ENCODE data around the gene SULT1A2.
"Not testable (repeated sequence)": the region's sequence is repeated elsewhere in the genome, so short reads cannot be mapped to it uniquely, and the experiment has no call there.

The SULT1A2 gene

GRCh38 chr16:28573738-28574718 lies 22.8 kb downstream of the SULT1A2 start:
- no peak for DNase-seq (ENCODE audit: low read depth in 2 of 2)
- TF ChIP-seq, protein P1, sequence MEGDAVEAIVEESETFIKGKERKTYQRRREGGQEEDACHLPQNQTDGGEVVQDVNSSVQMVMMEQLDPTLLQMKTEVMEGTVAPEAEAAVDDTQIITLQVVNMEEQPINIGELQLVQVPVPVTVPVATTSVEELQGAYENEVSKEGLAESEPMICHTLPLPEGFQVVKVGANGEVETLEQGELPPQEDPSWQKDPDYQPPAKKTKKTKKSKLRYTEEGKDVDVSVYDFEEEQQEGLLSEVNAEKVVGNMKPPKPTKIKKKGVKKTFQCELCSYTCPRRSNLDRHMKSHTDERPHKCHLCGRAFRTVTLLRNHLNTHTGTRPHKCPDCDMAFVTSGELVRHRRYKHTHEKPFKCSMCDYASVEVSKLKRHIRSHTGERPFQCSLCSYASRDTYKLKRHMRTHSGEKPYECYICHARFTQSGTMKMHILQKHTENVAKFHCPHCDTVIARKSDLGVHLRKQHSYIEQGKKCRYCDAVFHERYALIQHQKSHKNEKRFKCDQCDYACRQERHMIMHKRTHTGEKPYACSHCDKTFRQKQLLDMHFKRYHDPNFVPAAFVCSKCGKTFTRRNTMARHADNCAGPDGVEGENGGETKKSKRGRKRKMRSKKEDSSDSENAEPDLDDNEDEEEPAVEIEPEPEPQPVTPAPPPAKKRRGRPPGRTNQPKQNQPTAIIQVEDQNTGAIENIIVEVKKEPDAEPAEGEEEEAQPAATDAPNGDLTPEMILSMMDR (IDR thresholded peaks at IDR 0.05; ENCODE audit: low read depth, low read length): no peak
- no peak overlapping the region for H3K4me3 ChIP-seq (replicated peaks in 1 of 2; ENCODE audit: low read depth in 2 of 2, low read length in 2 of 2)

GRCh38 chr16:28572696-28573510 lies 23.9 kb downstream of the SULT1A2 start:
- TF ChIP-seq, protein P1 (IDR thresholded peaks at IDR 0.05; ENCODE audit: low read depth, low read length): no peak
- DNase-seq (ENCODE audit: low read depth in 2 of 2): peak in 1 of 2 donors; percentile 39
- H3K4me3 ChIP-seq (replicated peaks in 1 of 2; ENCODE audit: low read depth in 2 of 2, low read length in 2 of 2): no peak overlapping the region

- TF ChIP-seq, protein P1 (IDR thresholded peaks at IDR 0.05; ENCODE audit: low read depth, low read length): no peak
- DNase-seq (ENCODE audit: low read depth in 2 of 2): no peak
- H3K4me3 ChIP-seq (replicated peaks in 1 of 2; ENCODE audit: low read depth in 2 of 2, low read length in 2 of 2): no peak overlapping the region
Measured at GRCh38 chr16:28569968-28570752, 26.7 kb downstream of the SULT1A2 start.

- no peak overlapping the region for H3K4me3 ChIP-seq (replicated peaks in 1 of 2; ENCODE audit: low read depth in 2 of 2, low read length in 2 of 2)
- DNase-seq (ENCODE audit: low read depth in 2 of 2): peak; percentile 44 to 61
- TF ChIP-seq, protein P1 (IDR thresholded peaks at IDR 0.05; ENCODE audit: low read depth, low read length): no peak
Measured at GRCh38 chr16:28569021-28569420, 27.8 kb downstream of the SULT1A2 start.

DNA sequence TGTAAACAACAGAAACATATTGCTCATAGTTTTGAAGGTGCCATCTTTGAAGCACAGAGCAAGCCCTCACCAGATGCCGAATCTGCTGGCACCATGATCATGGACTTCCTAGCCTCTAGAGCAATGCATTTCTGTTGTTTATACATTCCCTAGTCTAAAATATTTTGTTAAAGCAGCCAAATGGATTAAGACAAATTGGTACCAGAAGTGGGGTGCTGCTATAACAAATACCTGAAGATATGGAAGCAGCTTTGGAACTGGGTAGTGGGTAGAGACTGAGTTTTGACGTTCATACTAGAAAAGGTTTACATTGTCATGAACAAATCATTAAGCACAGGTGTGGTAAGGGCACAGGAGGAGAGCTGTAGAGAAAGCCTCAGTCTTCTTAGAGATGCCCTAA lies 29.6 kb downstream of the SULT1A2 start:
- H3K4me3 ChIP-seq (replicated peaks in 1 of 2; ENCODE audit: low read depth in 2 of 2, low read length in 2 of 2): no peak overlapping the region
- TF ChIP-seq, protein P1 (IDR thresholded peaks at IDR 0.05; ENCODE audit: low read depth, low read length): no peak
- no peak for DNase-seq (ENCODE audit: low read depth in 2 of 2)

- not testable (repeated sequence) for H3K4me3 ChIP-seq (replicated peaks in 1 of 2; ENCODE audit: low read depth in 2 of 2, low read length in 2 of 2); DNase-seq (ENCODE audit: low read depth in 2 of 2)
Measured at GRCh38 chr16:28566233-28566925, 30.5 kb downstream of the SULT1A2 start.
